Upper lobe of right lung (tissue), 1 donor: ENCODE data around the gene RUFY3. TPM values are rescaled to one million over a fixed set of nuclear protein-coding genes. Genes with fewer than 3 reads are reported as not detected.

ENCODE experiments used
- ATAC-seq: fragments of 200-7000 bp; cut with Tn5 transposase; one replicate; pipeline ENCODE4 v1.9.1; 2020; ENCODE audit warnings: mild to moderate bottlenecking, moderate library complexity
- DNase-seq: peaks from one replicate; pipeline ENCODE4 v3.0.0-alpha.2; 2020
- H3K27ac ChIP-seq: fragments of 200-600 bp; one replicate; pipeline ENCODE4 v1.8.0; 2022
- H3K27me3 ChIP-seq: fragments of 200-600 bp; one replicate; pipeline ENCODE4 v1.8.0; 2022; ENCODE audit warnings: mild to moderate bottlenecking
- H3K36me3 ChIP-seq: fragments of 200-600 bp; one replicate; pipeline ENCODE4 v1.8.0; 2022
- H3K4me1 ChIP-seq: fragments of 200-600 bp; one replicate; pipeline ENCODE4 v1.8.0; 2022
- H3K4me3 ChIP-seq: fragments of 200-600 bp; one replicate; pipeline ENCODE4 v1.8.0; 2022; ENCODE audit warnings: mild to moderate bottlenecking
- H3K9me3 ChIP-seq: fragments of 200-600 bp; one replicate; pipeline ENCODE4 v1.8.0; 2022
- CTCF ChIP-seq: fragments of 200-600 bp; IDR thresholded peaks from one replicate; pipeline ENCODE4 v1.8.0; 2022; ENCODE audit warnings: antibody characterized with exemption
- intact Hi-C: fragments of 100-400 bp; cut with DNase I; formaldehyde crosslinking; loops from one replicate; pipeline ENCODE4 v1.11.0; 2022
- total RNA-seq: library from RNA; stranded (reverse); fragmentation: NEBNext Ultra II Directional; extraction: Animal tissue kit (Norgen Biotek cat#: 25700); gene quantifications from one replicate; pipeline ENCODE4 v1.2.1, GENCODE V29; 2021
- donor health status: DM: no; HTN: yes; CAD: no; lungs with severe emphysema.

The RUFY3 gene
- total RNA-seq, 1 donor from 2014 or later: 98.2 TPM

- H3K27ac ChIP-seq: no peak overlapping the region
- no peak overlapping the region for H3K4me3 ChIP-seq
- DNase-seq (no peak), ATAC-seq (no peak)
- peaks cover 95% of the 10 kb centered on the region for H3K36me3 ChIP-seq
- no peaks in the 10 kb centered on the region for H3K27me3 ChIP-seq
- no peaks in the 10 kb centered on the region for H3K9me3 ChIP-seq
- no peak for TF ChIP-seq CTCF
- H3K4me1 ChIP-seq: no peaks in the 10 kb centered on the region
- intact Hi-C loops: no loop called here
Observed at GRCh38 chr4:70829015-70829414, 107.3 kb downstream of the RUFY3 start.

GRCh38 chr4:70829492-70829891 is 107.7 kb downstream of the RUFY3 start:
- Histone ChIP-seq H3K36me3 (peaks cover 95% of the 10 kb centered on the region), H3K9me3 (no peaks in the 10 kb centered on the region), H3K27ac (no peak overlapping the region), H3K27me3 (no peaks in the 10 kb centered on the region), H3K4me1 (no peaks in the 10 kb centered on the region), H3K4me3 (no peak overlapping the region)
- no peak for DNase-seq
- intact Hi-C loops: no loop called here
- no peak for ATAC-seq
- TF ChIP-seq CTCF: no peak

- no peak for ATAC-seq
- Histone ChIP-seq H3K4me1 (no peaks in the 10 kb centered on the region), H3K9me3 (no peaks in the 10 kb centered on the region), H3K4me3 (no peak overlapping the region), H3K27me3 (no peaks in the 10 kb centered on the region), H3K36me3 (peaks cover 95% of the 10 kb centered on the region), H3K27ac (no peak overlapping the region)
- intact Hi-C loops: no loop called here
- DNase-seq: no peak
- no peak for TF ChIP-seq CTCF
Observed at GRCh38 chr4:70830054-70830453, 108.3 kb downstream of the RUFY3 start.

- intact Hi-C loops: no loop called here
- no peak for TF ChIP-seq CTCF
- DNase-seq: no peak
- no peak overlapping the region for H3K27ac ChIP-seq
- H3K27me3 ChIP-seq: no peaks in the 10 kb centered on the region
- H3K4me3 ChIP-seq: no peak overlapping the region
- H3K9me3 ChIP-seq: no peaks in the 10 kb centered on the region
- H3K4me1 ChIP-seq: peaks cover 1% of the 10 kb centered on the region
- no peak for ATAC-seq
- H3K36me3 ChIP-seq: peaks cover 90% of the 10 kb centered on the region
Observed at GRCh38 chr4:70831293-70831692, 109.5 kb downstream of the RUFY3 start.

- no peaks in the 10 kb centered on the region for H3K27me3 ChIP-seq
- H3K9me3 ChIP-seq: no peaks in the 10 kb centered on the region
- DNase-seq (no peak), ATAC-seq (no peak)
- intact Hi-C loops: no loop called here
- no peak overlapping the region for H3K27ac ChIP-seq
- H3K4me1 ChIP-seq: peaks cover 21% of the 10 kb centered on the region
- TF ChIP-seq CTCF: no peak
- H3K36me3 ChIP-seq: peaks cover 71% of the 10 kb centered on the region
- no peak overlapping the region for H3K4me3 ChIP-seq
Observed at GRCh38 chr4:70833675-70834074, 111.9 kb downstream of the RUFY3 start.

- ATAC-seq: no peak
- Histone ChIP-seq H3K4me1 (peaks cover 21% of the 10 kb centered on the region), H3K27ac (no peak overlapping the region), H3K36me3 (peaks cover 47% of the 10 kb centered on the region), H3K4me3 (no peak overlapping the region), H3K9me3 (no peaks in the 10 kb centered on the region), H3K27me3 (no peaks in the 10 kb centered on the region)
- DNase-seq: no peak
- intact Hi-C loops: no loop called here
- no peak for TF ChIP-seq CTCF
Observed at GRCh38 chr4:70836081-70836480, 114.3 kb downstream of the RUFY3 start.
